ENCODE results near the gene DDC.

DNA sequence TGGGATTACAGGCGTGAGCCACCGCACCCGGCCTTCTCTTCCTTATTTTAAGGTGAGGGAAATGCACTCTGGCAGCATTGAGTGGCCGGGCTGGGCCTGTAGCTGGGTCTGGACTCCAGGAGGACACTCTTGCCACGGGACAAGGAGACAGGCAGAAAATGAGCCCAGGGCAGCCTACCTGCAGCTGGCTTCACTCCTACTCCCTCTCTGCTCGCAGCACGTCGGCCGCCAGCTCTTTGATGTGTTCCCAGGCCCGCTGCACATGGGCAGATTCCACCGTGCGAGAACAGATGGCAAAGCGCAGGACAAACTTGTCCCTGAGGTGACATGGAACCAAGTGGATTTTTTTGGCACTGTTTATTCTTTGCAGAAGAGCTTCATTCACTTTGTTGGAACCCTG lies 102.2 kb downstream of the DDC start:
- TF ChIP-seq, protein P1, sequence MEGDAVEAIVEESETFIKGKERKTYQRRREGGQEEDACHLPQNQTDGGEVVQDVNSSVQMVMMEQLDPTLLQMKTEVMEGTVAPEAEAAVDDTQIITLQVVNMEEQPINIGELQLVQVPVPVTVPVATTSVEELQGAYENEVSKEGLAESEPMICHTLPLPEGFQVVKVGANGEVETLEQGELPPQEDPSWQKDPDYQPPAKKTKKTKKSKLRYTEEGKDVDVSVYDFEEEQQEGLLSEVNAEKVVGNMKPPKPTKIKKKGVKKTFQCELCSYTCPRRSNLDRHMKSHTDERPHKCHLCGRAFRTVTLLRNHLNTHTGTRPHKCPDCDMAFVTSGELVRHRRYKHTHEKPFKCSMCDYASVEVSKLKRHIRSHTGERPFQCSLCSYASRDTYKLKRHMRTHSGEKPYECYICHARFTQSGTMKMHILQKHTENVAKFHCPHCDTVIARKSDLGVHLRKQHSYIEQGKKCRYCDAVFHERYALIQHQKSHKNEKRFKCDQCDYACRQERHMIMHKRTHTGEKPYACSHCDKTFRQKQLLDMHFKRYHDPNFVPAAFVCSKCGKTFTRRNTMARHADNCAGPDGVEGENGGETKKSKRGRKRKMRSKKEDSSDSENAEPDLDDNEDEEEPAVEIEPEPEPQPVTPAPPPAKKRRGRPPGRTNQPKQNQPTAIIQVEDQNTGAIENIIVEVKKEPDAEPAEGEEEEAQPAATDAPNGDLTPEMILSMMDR (IDR thresholded peaks at IDR 0.05), result no peak
- no peak for TF ChIP-seq POLR2AphosphoS5 (IDR thresholded peaks at IDR 0.05)
- no peak for TF ChIP-seq POLR2A (IDR thresholded peaks at IDR 0.05)
